ENCODE results near the gene PDCD2L.

DNA sequence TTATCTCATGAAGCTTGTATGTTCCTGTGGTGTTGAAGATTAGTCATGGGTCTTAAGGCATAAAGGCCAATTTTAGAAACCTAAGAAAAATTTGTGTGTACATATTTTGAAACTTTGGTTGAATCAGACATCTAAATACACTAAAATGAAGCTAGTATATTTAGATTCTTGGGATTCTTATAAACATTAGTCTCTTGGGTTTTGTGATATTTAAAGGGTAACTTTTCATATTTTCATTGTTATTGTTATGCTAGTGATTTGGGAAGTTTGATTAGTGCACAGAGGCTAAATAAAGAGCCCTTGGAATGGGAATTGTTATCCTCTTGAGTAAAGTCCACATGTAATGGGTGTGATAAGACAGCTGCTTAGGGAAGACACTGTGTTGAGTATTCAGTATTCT lies 48.5 kb downstream of the PDCD2L start:
- TF ChIP-seq, protein P1, sequence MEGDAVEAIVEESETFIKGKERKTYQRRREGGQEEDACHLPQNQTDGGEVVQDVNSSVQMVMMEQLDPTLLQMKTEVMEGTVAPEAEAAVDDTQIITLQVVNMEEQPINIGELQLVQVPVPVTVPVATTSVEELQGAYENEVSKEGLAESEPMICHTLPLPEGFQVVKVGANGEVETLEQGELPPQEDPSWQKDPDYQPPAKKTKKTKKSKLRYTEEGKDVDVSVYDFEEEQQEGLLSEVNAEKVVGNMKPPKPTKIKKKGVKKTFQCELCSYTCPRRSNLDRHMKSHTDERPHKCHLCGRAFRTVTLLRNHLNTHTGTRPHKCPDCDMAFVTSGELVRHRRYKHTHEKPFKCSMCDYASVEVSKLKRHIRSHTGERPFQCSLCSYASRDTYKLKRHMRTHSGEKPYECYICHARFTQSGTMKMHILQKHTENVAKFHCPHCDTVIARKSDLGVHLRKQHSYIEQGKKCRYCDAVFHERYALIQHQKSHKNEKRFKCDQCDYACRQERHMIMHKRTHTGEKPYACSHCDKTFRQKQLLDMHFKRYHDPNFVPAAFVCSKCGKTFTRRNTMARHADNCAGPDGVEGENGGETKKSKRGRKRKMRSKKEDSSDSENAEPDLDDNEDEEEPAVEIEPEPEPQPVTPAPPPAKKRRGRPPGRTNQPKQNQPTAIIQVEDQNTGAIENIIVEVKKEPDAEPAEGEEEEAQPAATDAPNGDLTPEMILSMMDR (IDR thresholded peaks at IDR 0.05): no peak
- no peak for TF ChIP-seq POLR2A (IDR thresholded peaks at IDR 0.05)
